K562 (cell line): Measurements from ENCODE around the gene PLXNB3.

Source experiments
- CTCF ChIP-seq, 3 experiments: IDR thresholded peaks in 2 of 3; conservative IDR thresholded peaks in 1 of 3; 2 replicates each; pipeline ENCODE4 v1.5.1; 2011 to 2012; ENCODE audit warnings: low read length in 3 of 3, mild to moderate bottlenecking in 3 of 3, control low read depth in 2 of 3, improper control_type of control experiment in 1 of 3, inconsistent platforms in 1 of 3, low read depth in 1 of 3, mixed read lengths in 1 of 3, moderate library complexity in 1 of 3; ENCODE audit not compliant: insufficient read depth in 2 of 3
- EP300 ChIP-seq: IDR thresholded peaks from 2 replicates; pipeline ENCODE4 v1.6.1; 2012; ENCODE audit warnings: low read length, improper control_type of control experiment
- ESRRB ChIP-seq: fragments of 250-450 bp; sonication (Bioruptor Pico); IDR thresholded peaks from 2 replicates; pipeline ENCODE4 v1.5.0; 2020; ENCODE audit warnings: mild to moderate bottlenecking, moderate library complexity, borderline replicate concordance
- HNRNPL ChIP-seq: fragments of 200-400 bp; formaldehyde crosslinking; IDR thresholded peaks from 2 replicates; pipeline ENCODE4 v1.6.1; 2017; ENCODE audit warnings: low read depth, mild to moderate bottlenecking, low read length
- JUND ChIP-seq, 2 experiments: IDR thresholded peaks; 2 replicates in 1 of 2; 3 replicates in 1 of 2; pipeline ENCODE4 v1.6.1; 2011; ENCODE audit warnings: borderline replicate concordance in 2 of 2, low read depth in 2 of 2, low read length in 2 of 2, improper control_type of control experiment in 1 of 2, missing biosample characterization in 1 of 2, missing genetic modification characterization in 1 of 2, missing genetic modification reagents in 1 of 2
- MAX ChIP-seq: sonication (generic); formaldehyde crosslinking; IDR thresholded peaks from 2 replicates; pipeline ENCODE4 v1.9.0; 2022; ENCODE audit warnings: mild to moderate bottlenecking, missing genetic modification reagents
- POLR2AphosphoS5 ChIP-seq: IDR thresholded peaks from 2 replicates; pipeline ENCODE4 v1.6.1; 2011; ENCODE audit warnings: mild to moderate bottlenecking, low read depth, low read length, moderate library complexity; ENCODE audit not compliant: control insufficient read depth, insufficient read depth
- SETDB1 ChIP-seq: IDR thresholded peaks from one replicate; pipeline ENCODE4 v1.6.1; 2012; ENCODE audit warnings: low read length, control low read depth, inconsistent platforms
- SREBF2 ChIP-seq: sonication (generic); formaldehyde crosslinking; IDR thresholded peaks from 2 replicates; pipeline ENCODE4 v1.4.0; 2020; ENCODE audit warnings: mild to moderate bottlenecking, missing genetic modification reagents
- TEAD2 ChIP-seq: fragments of 450-650 bp; IDR thresholded peaks from 2 replicates; pipeline ENCODE4 v1.6.1; 2016; ENCODE audit warnings: missing genetic modification characterization, control low read depth, missing compliant biosample characterization
- TRIM28 ChIP-seq: fragments of 450-650 bp; IDR thresholded peaks from 2 replicates; pipeline ENCODE4 v1.6.1; 2017
- ZNF175 ChIP-seq: fragments of 200-800 bp; sonication (Bioruptor generic); IDR thresholded peaks from 2 replicates; pipeline ENCODE4 v1.6.1; 2016; ENCODE audit warnings: low read depth, mild to moderate bottlenecking, missing genetic modification characterization, missing compliant biosample characterization

- TF ChIP-seq POLR2AphosphoS5 = no peak
- TF ChIP-seq HNRNPL = no peak
- TF ChIP-seq ESRRB (CRISPR knock-in tag) = no peak
- no peak for TF ChIP-seq CTCF (IDR thresholded peaks at IDR 0.05 in 2 of 3, conservative IDR thresholded peaks at IDR 0.05 in 1 of 3; ENCODE audit: insufficient read depth in 2 of 3, low read depth in 1 of 3, low read length in 3 of 3)
- no peak for TF ChIP-seq JUND (IDR thresholded peaks at IDR 0.05; ENCODE audit: borderline replicate concordance, low read depth, low read length)
- TF ChIP-seq JUND (tag; IDR thresholded peaks at IDR 0.05; ENCODE audit: borderline replicate concordance, low read depth, low read length) = no peak
- TF ChIP-seq MAX (CRISPR knock-in tag) = no peak
- no peak for TF ChIP-seq EP300
- no peak for TF ChIP-seq SREBF2 (CRISPR knock-in tag)
- no peak for TF ChIP-seq TEAD2 (tag)
- TF ChIP-seq TRIM28 = no peak
- TF ChIP-seq SETDB1 = no peak
- no peak for TF ChIP-seq ZNF175 (CRISPR knock-in tag)
These were observed 30.3 kb upstream of the PLXNB3 start for GRCh38 chrX:153733651-153734240.
